ENCODE data around the gene SEC14L5.
A peak's percentile ranks its signal among the peaks of the same experiment; 100 is the strongest.
"Not testable (repeated sequence)": the region's sequence is repeated elsewhere in the genome, so short reads cannot be mapped to it uniquely, and the experiment has no call there.

The SEC14L5 gene

GRCh38 chr16:4933433-4933832 lies 24.7 kb upstream of the SEC14L5 start:
- no peak for DNase-seq

- no peak for DNase-seq
Observed at GRCh38 chr16:4933871-4934395, 24.2 kb upstream of the SEC14L5 start.

GRCh38 chr16:4934591-4934990 lies 23.5 kb upstream of the SEC14L5 start:
- DNase-seq, result no peak

- DNase-seq, result no peak
Observed at GRCh38 chr16:4935241-4935855, 22.8 kb upstream of the SEC14L5 start.

GRCh38 chr16:4936181-4936990 lies 21.7 kb upstream of the SEC14L5 start:
- DNase-seq, result peak; percentile 53 to 74

GRCh38 chr16:4936991-4937781 lies 20.9 kb upstream of the SEC14L5 start, which contains the start of gene PPL:
Gene PPL (minus strand): TSS chr16:4937148. CDS start chr16:4937045, 103 bp downstream.
- DNase-seq, result peak; percentile 95 to 97

- DNase-seq, result no peak
Observed at GRCh38 chr16:4937782-4938682, 20.1 kb upstream of the SEC14L5 start.

GRCh38 chr16:4938683-4939030 lies 19.5 kb upstream of the SEC14L5 start:
- DNase-seq, result no peak

GRCh38 chr16:4940719-4941118 lies 17.4 kb upstream of the SEC14L5 start:
- DNase-seq, result no peak

- no peak for DNase-seq
Observed at GRCh38 chr16:4942481-4942880, 15.6 kb upstream of the SEC14L5 start.

GRCh38 chr16:4944333-4945281 lies 13.5 kb upstream of the SEC14L5 start:
- DNase-seq, result peak in 1 of 2 experiments; percentile 52

GRCh38 chr16:4945560-4946502 lies 12.3 kb upstream of the SEC14L5 start:
- no peak for DNase-seq

GRCh38 chr16:4946917-4947316 lies 11.2 kb upstream of the SEC14L5 start:
- DNase-seq, result no peak

- no peak for DNase-seq
Observed at GRCh38 chr16:4947722-4948503, 10.2 kb upstream of the SEC14L5 start.

GRCh38 chr16:4948903-4949766 lies 9.0 kb upstream of the SEC14L5 start:
- DNase-seq, result no peak

GRCh38 chr16:4949986-4950385 lies 8.1 kb upstream of the SEC14L5 start:
- no peak for DNase-seq

GRCh38 chr16:4951583-4951982 lies 6.5 kb upstream of the SEC14L5 start:
- not testable (repeated sequence) for DNase-seq

- no peak for DNase-seq
Observed at GRCh38 chr16:4954714-4955113, 3.4 kb upstream of the SEC14L5 start.

Measured in NCI-H1930 (cell line).